Left lobe of liver (tissue), 2 donors: ENCODE results near the gene SEC16A. TPM values are rescaled to one million over a fixed set of nuclear protein-coding genes. Genes with fewer than 3 reads are reported as not detected.

ENCODE experiments used
- ATAC-seq: fragments of 200-7000 bp; cut with Tn5 transposase; one replicate; pipeline ENCODE4 v1.9.1; 2020; ENCODE audit warnings: mild to moderate bottlenecking, moderate library complexity
- DNase-seq: peaks from one replicate; pipeline ENCODE4 v3.0.0-alpha.2; 2020; ENCODE audit warnings: low spot score
- total RNA-seq: library from RNA; stranded (reverse); gene quantifications from one replicate; pipeline ENCODE4 v1.2.1, GENCODE V29; 2021
- donor health status: DM: no; HTN: no; CAD: no; lungs with moderate emphysema.
- donor health status: DM: no; HTN: yes; CAD: no.

Gene SEC16A
- total RNA-seq, 1 donor from 2014 or later = 71.8 TPM

GRCh38 chr9:136486823-136487620 lies 4.2 kb upstream of the SEC16A start:
- ATAC-seq (no peak), DNase-seq (peak; percentile 42)

DNA sequence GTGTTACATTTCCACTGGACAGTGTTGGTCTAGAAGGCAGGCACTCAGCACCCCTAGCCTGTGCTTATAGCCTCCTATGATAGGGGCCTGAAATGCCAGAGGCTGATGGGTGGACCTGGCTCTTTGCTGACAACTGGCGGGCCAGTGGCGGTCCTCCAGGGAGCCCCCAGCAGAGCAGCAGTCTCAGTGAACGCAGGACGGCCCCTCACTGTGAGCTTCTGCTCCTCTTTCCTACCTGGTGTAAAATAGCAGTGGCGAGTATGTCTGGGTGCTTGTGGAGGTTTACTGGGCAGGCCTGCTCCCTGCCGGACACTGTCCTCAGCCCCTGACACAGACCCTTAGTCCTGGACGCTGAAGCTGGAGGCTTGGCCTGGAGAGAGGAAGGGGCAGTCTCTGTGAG lies 3.3 kb upstream of the SEC16A start:
- ATAC-seq = no peak
- DNase-seq = peak; percentile 49

DNA sequence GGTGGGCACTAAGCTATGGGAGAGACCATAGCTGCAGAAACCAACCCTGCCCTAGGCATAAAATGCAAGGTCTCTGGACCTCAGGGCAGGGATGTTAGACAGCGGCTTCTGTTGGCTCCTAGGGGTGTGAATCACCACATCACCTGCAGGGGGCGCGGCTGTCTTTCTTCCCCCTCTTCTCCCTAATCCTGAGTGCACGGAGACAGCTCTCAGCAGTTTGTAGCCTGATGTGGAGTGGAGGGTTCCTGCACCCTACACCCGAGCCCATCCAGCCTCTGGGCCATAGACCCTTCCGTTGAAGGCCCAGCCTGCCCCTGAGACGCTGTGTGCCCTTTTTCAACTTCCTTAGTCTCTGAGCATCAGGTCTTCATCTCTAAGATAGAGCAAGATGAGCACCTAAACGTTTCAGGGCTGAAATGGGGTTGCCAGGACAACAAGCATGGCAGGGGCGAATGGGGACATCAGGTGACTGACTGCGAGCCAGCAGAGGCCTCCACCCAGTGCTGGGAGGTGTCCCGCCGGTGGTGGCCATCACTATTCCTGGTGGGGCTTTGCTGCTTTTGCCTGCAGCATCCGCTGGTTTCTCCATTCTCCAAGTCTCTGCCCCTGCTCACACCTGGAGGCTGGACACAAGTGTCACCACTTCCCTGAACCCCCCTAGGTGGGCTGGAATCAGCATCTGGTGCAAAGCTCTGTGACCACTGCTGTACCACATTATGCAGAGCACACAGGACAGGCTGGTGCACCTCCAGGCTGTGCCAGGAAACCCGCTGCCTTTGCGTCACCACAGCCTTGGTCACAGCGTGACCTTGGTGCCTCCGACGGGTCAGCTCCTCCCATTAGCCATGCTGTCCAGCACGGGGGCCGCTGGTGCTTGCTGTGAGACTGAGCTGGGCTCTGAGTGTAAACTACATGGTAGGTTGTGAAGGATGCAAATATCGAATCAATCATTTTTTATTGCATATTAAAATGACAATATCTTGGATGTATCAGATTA lies 2.5 kb upstream of the SEC16A start:
- ATAC-seq = peak; percentile 52

GRCh38 chr9:136484153-136485048 lies 1.6 kb upstream of the SEC16A start:
- DNase-seq (peak; percentile 78), ATAC-seq (peak; percentile 22)

More for the DNA sequence above, 2.5 kb upstream of the SEC16A start:
- DNase-seq = peak; percentile 95

DNA sequence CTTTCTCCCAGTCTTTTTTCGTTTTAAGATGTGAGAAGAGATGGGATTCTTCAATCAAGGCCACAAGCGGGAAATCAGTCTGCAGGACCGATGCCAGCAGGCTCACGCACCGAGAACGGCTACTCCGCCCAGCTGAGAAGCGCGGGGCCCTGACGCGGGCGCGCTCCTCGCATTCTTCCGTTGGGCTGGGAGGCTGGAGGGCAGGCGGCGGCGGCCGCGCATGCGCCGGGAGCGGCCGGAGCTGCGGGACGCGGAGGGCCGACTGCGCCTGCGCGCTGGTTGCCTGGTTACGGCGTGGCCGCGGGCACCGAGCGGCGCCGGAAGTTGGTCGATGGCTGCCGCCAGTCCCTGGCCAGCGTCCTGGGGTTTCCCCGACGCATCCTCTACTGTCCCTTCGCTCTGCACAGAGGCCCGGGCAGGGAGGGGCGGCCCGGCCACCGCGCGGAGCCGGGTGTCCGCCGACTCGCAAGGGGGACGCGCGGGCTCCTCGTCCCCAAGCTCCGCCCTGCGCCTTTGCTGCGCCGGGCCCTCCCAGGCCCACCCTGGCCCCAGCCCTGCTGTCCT lies 831 bp upstream of the SEC16A start:
- peak; percentile 95 for DNase-seq
- ATAC-seq = peak; percentile 47

DNA sequence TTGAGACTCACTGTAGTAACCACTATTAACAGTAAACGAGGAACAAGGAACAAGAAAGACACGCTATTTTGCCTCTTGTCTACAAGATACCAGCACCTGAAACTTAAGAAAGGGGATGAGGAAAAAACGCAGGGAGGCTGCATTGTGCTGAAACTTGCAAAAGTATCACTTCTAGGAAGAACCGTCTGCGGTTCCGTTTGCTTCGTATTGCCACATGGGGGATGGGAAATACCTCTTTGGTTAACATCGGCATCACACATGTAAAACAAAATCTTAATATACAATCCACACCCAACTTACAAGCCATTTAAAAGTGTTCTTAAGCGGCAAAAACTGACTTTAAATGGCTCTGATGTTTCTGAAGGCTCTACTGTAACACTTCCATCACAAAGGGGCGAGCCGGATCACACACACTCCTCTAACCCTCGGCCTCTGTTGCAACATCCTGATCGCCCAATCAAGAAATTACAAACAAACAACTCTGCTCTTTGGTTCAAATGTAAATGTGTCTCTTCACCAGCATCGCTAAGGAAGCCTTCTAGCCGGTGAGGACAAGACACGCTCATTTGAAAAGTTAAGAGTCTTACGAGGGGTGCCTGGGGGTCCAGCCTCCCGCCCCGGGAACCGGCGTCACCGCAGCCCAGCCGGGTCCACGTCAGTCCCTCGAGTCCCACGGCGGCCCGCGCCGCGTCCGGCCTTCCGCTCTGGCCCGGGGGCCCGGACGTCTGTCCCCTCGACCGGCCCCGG lies 621 bp downstream of the SEC16A start:
- DNase-seq = no peak
- ATAC-seq = no peak

- DNase-seq (no peak), ATAC-seq (no peak)
These were observed 1.3 kb downstream of the SEC16A start for GRCh38 chr9:136481558-136481957.

DNA sequence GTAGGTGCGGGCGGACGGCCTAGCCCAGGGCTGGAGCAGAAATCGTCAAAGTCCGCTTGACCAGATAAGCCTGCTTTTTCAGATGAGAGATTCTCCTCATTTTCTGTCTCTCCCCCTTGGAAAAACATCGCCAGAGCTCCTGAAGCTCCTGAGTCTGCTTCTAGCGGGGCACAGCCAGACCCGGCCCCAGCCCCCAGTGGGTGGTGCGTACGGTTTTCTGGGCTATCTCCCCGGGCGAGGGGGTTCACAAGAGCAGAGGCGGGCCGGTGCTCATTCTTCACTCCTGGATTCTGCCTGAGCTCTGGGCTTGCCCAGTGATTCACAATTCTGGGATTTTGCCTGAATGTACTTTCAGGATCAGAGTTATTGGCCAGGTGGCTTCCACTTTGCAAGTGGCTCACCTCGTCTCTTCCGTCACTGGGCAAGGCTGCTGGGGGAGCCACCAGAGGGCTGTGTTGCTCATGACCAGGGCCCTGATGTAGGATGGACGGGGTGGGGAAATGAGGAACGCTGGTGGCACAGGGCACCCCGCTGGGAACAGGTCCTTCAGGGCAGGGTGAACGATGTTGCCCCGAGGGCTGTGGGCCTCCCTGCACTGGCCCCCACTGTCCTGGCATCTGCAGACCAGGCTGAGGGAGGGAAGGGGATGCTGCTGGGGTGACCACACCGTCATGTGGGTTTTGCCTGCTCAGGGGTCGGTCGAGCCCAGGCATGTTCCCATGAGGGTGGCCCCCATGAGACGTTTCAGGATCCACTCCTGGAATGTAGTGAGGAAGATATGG lies 6.3 kb downstream of the SEC16A start:
- no peak for ATAC-seq

DNA sequence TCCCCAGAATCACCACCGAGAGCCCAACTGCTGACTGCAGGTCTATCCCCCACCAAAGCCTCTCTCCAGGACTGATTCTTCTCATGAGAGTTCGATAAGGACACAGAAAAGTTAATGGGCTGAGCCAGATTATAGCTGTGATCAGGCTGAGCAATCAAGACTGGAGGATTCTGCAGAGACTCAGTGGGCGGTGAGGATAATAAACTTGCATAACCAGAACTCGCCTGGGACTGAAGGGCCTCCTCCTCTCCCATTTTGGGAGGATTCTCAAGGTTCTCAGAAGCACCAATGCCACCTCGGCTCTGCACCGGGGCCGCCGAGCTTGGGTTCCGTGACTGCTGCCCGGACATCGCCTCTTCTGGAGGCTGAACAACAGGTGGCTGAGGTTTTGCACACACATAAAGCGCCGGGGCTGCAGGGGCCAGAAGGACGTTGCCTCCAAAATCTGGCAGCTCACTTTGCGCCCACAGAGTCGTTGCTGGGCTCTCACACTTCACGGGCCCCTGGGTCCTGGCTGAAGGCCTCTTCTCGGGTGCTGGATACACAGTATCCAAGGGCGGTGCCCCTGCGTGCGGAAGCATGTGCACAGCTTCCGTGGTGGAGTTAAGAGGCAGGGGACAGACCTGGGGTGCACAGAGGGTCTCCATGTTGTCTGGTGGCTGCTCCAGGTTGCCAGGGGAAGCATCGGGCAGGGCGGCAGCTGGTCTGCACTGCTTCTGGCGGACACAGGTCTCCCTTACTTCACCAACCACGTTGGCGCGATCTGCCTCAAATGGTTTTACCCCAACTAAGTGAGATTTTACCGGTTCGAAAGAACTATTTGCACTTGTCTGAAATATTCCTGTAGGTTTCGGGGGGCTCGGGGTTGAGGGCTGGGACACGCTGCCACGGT lies 7.6 kb downstream of the SEC16A start:
- no peak for ATAC-seq
- no peak for DNase-seq

More for the DNA sequence above, 6.3 kb downstream of the SEC16A start:
- DNase-seq = no peak

GRCh38 chr9:136474021-136474640 lies 8.7 kb downstream of the SEC16A start:
- ATAC-seq (no peak), DNase-seq (no peak)

GRCh38 chr9:136473354-136473721 lies 9.5 kb downstream of the SEC16A start:
- DNase-seq (no peak), ATAC-seq (no peak)

DNA sequence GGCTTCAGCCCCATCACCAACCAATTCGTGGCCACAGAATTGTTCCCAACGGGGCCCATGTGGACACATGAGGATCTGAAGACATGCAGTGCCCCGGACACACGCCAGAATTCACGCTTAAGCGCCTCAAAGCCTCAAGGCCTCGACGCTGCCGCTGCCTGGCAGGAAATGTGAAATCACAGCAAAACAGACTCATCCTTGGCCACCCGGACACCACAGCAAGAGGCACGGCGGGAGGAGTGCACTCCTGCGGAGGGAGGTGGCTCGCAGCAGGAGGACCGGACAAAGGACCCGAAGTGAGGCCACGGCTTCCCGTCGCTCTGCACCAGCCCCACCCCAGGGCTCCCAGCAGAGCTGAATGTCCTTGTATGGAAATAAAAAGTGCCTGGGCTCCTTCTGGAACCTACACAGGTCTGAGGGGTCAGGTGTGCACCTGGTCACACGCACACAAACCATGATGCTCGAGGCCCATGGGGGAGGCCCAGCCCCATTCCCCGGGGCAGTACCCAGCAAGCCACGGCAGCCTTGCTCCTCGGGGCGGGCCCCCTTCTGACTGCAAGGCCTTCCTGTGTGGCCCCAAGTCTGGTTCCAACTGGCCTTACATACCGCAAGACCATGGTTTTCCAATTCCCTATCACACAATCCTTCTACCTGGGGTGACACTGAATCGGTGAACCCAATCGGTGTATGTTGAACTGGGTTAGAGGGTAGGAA lies 10.0 kb downstream of the SEC16A start:
- DNase-seq (no peak), ATAC-seq (no peak)

DNA sequence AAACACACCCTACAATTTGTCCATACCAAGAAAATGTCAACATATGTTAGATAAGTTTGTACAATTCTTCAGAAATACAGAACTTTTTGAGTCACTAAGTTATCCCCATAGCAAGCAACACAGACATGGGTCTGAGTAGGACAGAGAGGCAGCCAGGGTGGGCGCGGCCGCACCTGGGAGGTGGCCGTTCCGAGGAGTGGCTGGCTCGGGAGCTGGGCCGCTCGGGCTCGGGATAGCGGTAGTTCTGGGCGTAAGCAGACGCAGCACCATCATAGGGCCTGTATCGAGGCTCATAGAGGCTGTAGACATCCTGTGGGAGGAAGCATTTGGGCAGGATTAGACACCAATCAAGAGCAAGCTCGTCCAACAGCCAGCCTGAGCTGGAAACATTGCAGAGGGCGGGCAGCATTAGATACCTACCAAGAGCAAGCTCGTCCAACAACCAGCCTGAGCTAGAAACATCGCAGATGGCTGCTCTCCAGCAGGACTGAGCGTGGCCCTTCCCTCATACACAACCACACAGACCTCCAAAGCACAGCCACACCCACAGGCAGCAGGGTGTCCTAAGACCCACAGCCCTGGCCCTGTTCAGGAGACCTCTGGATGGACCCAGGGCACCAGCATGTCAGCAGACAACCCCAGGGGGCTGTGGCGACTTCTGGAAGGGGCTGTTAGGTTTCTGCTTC lies 10.9 kb downstream of the SEC16A start:
- DNase-seq (no peak), ATAC-seq (no peak)

- ATAC-seq (no peak), DNase-seq (no peak)
These were observed 11.9 kb downstream of the SEC16A start for GRCh38 chr9:136470792-136471469.

DNA sequence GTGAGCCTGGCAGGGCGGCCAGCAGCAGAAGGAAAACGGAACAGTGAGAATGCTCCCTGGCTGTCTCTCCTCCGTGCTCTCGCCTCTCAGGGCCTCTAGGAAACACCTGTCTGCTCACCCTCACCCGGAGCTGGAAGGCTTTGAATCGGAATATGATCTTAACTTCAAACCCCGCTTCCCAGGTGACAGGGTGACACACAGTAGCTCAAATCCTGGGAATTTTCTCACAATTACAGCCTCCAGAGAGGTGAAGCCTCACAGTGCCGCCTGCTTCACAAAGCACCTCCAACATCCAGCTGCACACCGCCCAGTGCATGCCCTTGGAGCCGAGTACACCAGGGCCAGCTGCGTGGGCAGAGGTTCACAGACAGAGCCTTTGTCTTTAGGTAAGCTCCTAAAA lies 12.5 kb downstream of the SEC16A start:
- no peak for ATAC-seq
- DNase-seq = no peak

- DNase-seq (no peak), ATAC-seq (no peak)
These were observed 15.1 kb downstream of the SEC16A start for GRCh38 chr9:136467766-136468165.
